ENCODE measurements around the gene GNL2.

DNA sequence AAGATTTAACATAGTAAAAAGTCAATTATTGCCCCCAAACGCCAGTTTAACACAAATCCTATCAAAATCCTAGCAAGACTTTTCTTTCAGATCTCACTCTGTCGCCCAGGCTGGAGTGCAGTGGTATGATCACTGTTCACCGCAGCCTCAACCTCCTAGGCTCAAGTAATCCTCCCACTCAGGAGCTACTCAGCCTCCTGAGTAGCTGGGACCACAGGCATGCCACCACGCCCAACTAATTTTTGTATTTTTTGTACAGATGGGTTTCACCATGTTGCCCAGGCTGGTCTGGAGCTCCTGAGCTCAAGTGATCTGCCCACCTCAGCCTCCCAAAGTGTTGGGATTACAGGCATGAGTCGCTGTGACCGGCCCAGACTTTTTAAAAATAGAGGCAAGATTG, 46.4 kb downstream of the GNL2 start:
- TF ChIP-seq, protein P1, sequence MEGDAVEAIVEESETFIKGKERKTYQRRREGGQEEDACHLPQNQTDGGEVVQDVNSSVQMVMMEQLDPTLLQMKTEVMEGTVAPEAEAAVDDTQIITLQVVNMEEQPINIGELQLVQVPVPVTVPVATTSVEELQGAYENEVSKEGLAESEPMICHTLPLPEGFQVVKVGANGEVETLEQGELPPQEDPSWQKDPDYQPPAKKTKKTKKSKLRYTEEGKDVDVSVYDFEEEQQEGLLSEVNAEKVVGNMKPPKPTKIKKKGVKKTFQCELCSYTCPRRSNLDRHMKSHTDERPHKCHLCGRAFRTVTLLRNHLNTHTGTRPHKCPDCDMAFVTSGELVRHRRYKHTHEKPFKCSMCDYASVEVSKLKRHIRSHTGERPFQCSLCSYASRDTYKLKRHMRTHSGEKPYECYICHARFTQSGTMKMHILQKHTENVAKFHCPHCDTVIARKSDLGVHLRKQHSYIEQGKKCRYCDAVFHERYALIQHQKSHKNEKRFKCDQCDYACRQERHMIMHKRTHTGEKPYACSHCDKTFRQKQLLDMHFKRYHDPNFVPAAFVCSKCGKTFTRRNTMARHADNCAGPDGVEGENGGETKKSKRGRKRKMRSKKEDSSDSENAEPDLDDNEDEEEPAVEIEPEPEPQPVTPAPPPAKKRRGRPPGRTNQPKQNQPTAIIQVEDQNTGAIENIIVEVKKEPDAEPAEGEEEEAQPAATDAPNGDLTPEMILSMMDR (IDR thresholded peaks at IDR 0.05), result no peak
- TF ChIP-seq POLR2A (IDR thresholded peaks at IDR 0.05), result no peak

Data from heart left ventricle (tissue), 13 donors.